Measurements from ENCODE around the gene ASB15.

GRCh38 chr7:123629281-123629680 is 27.7 kb downstream of the ASB15 start:
- TF ChIP-seq, protein P1, sequence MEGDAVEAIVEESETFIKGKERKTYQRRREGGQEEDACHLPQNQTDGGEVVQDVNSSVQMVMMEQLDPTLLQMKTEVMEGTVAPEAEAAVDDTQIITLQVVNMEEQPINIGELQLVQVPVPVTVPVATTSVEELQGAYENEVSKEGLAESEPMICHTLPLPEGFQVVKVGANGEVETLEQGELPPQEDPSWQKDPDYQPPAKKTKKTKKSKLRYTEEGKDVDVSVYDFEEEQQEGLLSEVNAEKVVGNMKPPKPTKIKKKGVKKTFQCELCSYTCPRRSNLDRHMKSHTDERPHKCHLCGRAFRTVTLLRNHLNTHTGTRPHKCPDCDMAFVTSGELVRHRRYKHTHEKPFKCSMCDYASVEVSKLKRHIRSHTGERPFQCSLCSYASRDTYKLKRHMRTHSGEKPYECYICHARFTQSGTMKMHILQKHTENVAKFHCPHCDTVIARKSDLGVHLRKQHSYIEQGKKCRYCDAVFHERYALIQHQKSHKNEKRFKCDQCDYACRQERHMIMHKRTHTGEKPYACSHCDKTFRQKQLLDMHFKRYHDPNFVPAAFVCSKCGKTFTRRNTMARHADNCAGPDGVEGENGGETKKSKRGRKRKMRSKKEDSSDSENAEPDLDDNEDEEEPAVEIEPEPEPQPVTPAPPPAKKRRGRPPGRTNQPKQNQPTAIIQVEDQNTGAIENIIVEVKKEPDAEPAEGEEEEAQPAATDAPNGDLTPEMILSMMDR (IDR thresholded peaks at IDR 0.05; ENCODE audit: control extremely low read depth in 1 of 3, insufficient read depth in 1 of 3, low read depth in 1 of 3, low read length in 3 of 3) = no peak
- TF ChIP-seq TAF1 (IDR thresholded peaks at IDR 0.05; ENCODE audit: low read depth, low read length) = no peak
